ENCODE measurements around the gene RBP3. TPM values are rescaled to one million over a fixed set of nuclear protein-coding genes. Genes with fewer than 3 reads are reported as not detected.

RBP3 gene
- total RNA-seq, 1 experiment from 2014 or later = not detected

GRCh38 chr10:47358457-47358856, 10.3 kb downstream of the RBP3 start:
- no peak overlapping the region for H2BK12ac ChIP-seq (ENCODE audit: insufficient read length, low read depth, low read length)
- H4K8ac ChIP-seq (replicated peaks; ENCODE audit: insufficient read length, low read depth, low read length) = no peak overlapping the region
- no peaks in the 10 kb centered on the region for H3K79me1 ChIP-seq (ENCODE audit: insufficient read depth, low read depth, low read length, poor library complexity, severe bottlenecking)
- no peaks in the 10 kb centered on the region for H3K9me3 ChIP-seq (ENCODE audit: control insufficient read depth, low read depth, low read length)
- no peaks in the 10 kb centered on the region for H3K27me3 ChIP-seq (ENCODE audit: insufficient read depth, low read length)
- H3K56ac ChIP-seq (ENCODE audit: insufficient read length, low read depth, low read length) = no peak overlapping the region
- no peak overlapping the region for H3K18ac ChIP-seq (ENCODE audit: insufficient read length, low read depth, low read length)
- Mint-ChIP-seq H3K27me3 (ENCODE audit: low read depth) (no peaks in the 10 kb centered on the region), H3K9me3 (no peaks in the 10 kb centered on the region), H3K4me1 (peaks cover 5 to 10% of the 10 kb centered on the region in 2 experiments; a peak in 3 of 4 replicates), H3K27ac (no peak overlapping the region; a peak in 1 of 7 replicates), H3K4me3 (no peak overlapping the region), H3K36me3 (ENCODE audit: insufficient read depth in 1 of 3, low read depth in 3 of 3) (no peaks in the 10 kb centered on the region)
- no CpG with 5 or more reads among the region's 3 CpGs for WGBS (ENCODE audit: extremely low coverage, insufficient read length, low lambda C conversion rate)
- no peak overlapping the region for H2BK20ac ChIP-seq (ENCODE audit: low read depth, low read length, poor library complexity, severe bottlenecking)
- no peak overlapping the region for H2BK15ac ChIP-seq (ENCODE audit: low read depth, low read length)
- no peak overlapping the region for H3K14ac ChIP-seq (ENCODE audit: insufficient read depth, low read length)
- H4K20me1 ChIP-seq (ENCODE audit: control insufficient read depth, insufficient read depth, insufficient read length) = no peaks in the 10 kb centered on the region
- no peaks in the 10 kb centered on the region for H3K4me1 ChIP-seq (ENCODE audit: insufficient read depth, low read length)
- no peak overlapping the region for H2BK5ac ChIP-seq (ENCODE audit: insufficient read length, low read length)
- no peak overlapping the region for H3K23ac ChIP-seq (ENCODE audit: insufficient read length, low read depth, low read length)
- H3T11ph ChIP-seq (ENCODE audit: low read length) = no peak overlapping the region
- no peak overlapping the region for H3K4ac ChIP-seq (ENCODE audit: low read depth, low read length)
- TF ChIP-seq, protein P1, sequence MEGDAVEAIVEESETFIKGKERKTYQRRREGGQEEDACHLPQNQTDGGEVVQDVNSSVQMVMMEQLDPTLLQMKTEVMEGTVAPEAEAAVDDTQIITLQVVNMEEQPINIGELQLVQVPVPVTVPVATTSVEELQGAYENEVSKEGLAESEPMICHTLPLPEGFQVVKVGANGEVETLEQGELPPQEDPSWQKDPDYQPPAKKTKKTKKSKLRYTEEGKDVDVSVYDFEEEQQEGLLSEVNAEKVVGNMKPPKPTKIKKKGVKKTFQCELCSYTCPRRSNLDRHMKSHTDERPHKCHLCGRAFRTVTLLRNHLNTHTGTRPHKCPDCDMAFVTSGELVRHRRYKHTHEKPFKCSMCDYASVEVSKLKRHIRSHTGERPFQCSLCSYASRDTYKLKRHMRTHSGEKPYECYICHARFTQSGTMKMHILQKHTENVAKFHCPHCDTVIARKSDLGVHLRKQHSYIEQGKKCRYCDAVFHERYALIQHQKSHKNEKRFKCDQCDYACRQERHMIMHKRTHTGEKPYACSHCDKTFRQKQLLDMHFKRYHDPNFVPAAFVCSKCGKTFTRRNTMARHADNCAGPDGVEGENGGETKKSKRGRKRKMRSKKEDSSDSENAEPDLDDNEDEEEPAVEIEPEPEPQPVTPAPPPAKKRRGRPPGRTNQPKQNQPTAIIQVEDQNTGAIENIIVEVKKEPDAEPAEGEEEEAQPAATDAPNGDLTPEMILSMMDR (conservative IDR thresholded peaks at IDR 0.05) = no peak
- no peak overlapping the region for H2AFZ ChIP-seq (ENCODE audit: low read length)
- no peak overlapping the region for H3K27ac ChIP-seq (ENCODE audit: insufficient read length, low read depth, low read length)
- H2AK5ac ChIP-seq (ENCODE audit: insufficient read length, low read length) = no peak overlapping the region
- no peaks in the 10 kb centered on the region for H3K79me2 ChIP-seq (ENCODE audit: insufficient read depth, low read length)
- no peaks in the 10 kb centered on the region for H3K23me2 ChIP-seq (ENCODE audit: insufficient read length, low read depth, low read length, poor library complexity, severe bottlenecking)
- no peak overlapping the region for H3K9ac ChIP-seq (ENCODE audit: extremely low read depth, insufficient read length, low read length)
- H4K91ac ChIP-seq (ENCODE audit: insufficient read length, low read depth, low read length) = no peak overlapping the region
- H3K4me2 ChIP-seq (ENCODE audit: insufficient read depth, insufficient read length, low read length) = no peak overlapping the region
- no peak for DNase-seq
- H2BK120ac ChIP-seq (ENCODE audit: low read depth, low read length, poor library complexity, severe bottlenecking) = no peak overlapping the region
- H4K5ac ChIP-seq (ENCODE audit: insufficient read length, low read depth, low read length) = no peak overlapping the region
